ENCODE measurements around the gene HEG1. TPM values are rescaled to one million over a fixed set of nuclear protein-coding genes. Genes with fewer than 3 reads are reported as not detected.

The HEG1 gene
- total RNA-seq, 4 donors from 2014 or later: 9.8 to 27.1 (median 17.6) TPM

GRCh38 chr3:125008766-125009165 lies 47.0 kb downstream of the HEG1 start:
- ATAC-seq (no peak), DNase-seq (no peak)
- no peak for TF ChIP-seq POLR2A (IDR thresholded peaks at IDR 0.05)
- TF ChIP-seq CTCF (IDR thresholded peaks at IDR 0.05 in 4 of 5, conservative IDR thresholded peaks at IDR 0.05 in 1 of 5): no peak
- H3K36me3 ChIP-seq: peaks cover 0 to 39% of the 10 kb centered on the region in 2 donors
- peaks cover 9 to 13% of the 10 kb centered on the region in 2 donors for H3K4me1 ChIP-seq
- in situ Hi-C loops (cut with MboI; ENCODE audit: low sequenced_read_pairs in 4 of 4) (no loop called here), intact Hi-C loops (cut with DNase I; ENCODE audit: low total_unique reads) (no loop called here)
- H3K27me3 ChIP-seq: no peaks in the 10 kb centered on the region
- H3K4me3 ChIP-seq: no peak overlapping the region
- no peak overlapping the region for H3K27ac ChIP-seq
- no peaks in the 10 kb centered on the region for H3K9me3 ChIP-seq

- no peaks in the 10 kb centered on the region for H3K27me3 ChIP-seq
- in situ Hi-C loops (cut with MboI; ENCODE audit: low sequenced_read_pairs in 4 of 4) (no loop called here), intact Hi-C loops (cut with DNase I; ENCODE audit: low total_unique reads) (no loop called here)
- H3K9me3 ChIP-seq: no peaks in the 10 kb centered on the region
- H3K36me3 ChIP-seq: peaks cover 0 to 25% of the 10 kb centered on the region in 2 donors
- no peak overlapping the region for H3K4me3 ChIP-seq
- no peak for ATAC-seq
- H3K4me1 ChIP-seq: peaks cover 18 to 30% of the 10 kb centered on the region in 2 donors
- no peak for DNase-seq
- TF ChIP-seq POLR2A (IDR thresholded peaks at IDR 0.05) (no peak), CTCF (IDR thresholded peaks at IDR 0.05 in 4 of 5, conservative IDR thresholded peaks at IDR 0.05 in 1 of 5) (no peak)
- no peak overlapping the region for H3K27ac ChIP-seq
Measured at GRCh38 chr3:125006291-125006731, 49.5 kb downstream of the HEG1 start.

GRCh38 chr3:125005676-125006075 lies 50.1 kb downstream of the HEG1 start:
- in situ Hi-C loops (cut with MboI; ENCODE audit: low sequenced_read_pairs in 4 of 4) (no loop called here), intact Hi-C loops (cut with DNase I; ENCODE audit: low total_unique reads) (no loop called here)
- H3K36me3 ChIP-seq: peaks cover 0 to 25% of the 10 kb centered on the region in 2 donors
- peaks cover 18 to 36% of the 10 kb centered on the region in 2 donors for H3K4me1 ChIP-seq
- no peak overlapping the region for H3K27ac ChIP-seq
- H3K27me3 ChIP-seq: no peaks in the 10 kb centered on the region
- no peak overlapping the region for H3K4me3 ChIP-seq
- DNase-seq: no peak
- no peak for ATAC-seq
- H3K9me3 ChIP-seq: no peaks in the 10 kb centered on the region
- TF ChIP-seq CTCF (IDR thresholded peaks at IDR 0.05 in 4 of 5, conservative IDR thresholded peaks at IDR 0.05 in 1 of 5) (no peak), POLR2A (IDR thresholded peaks at IDR 0.05) (no peak)

- no peak overlapping the region for H3K4me3 ChIP-seq
- H3K9me3 ChIP-seq: no peaks in the 10 kb centered on the region
- DNase-seq (no peak), ATAC-seq (no peak)
- H3K36me3 ChIP-seq: peaks cover 0 to 21% of the 10 kb centered on the region in 2 donors
- intact Hi-C loops (cut with DNase I; ENCODE audit: low total_unique reads): no loop called here
- peaks cover 18 to 41% of the 10 kb centered on the region in 2 donors for H3K4me1 ChIP-seq
- H3K27ac ChIP-seq: no peak overlapping the region
- no peaks in the 10 kb centered on the region for H3K27me3 ChIP-seq
- no peak for TF ChIP-seq CTCF (IDR thresholded peaks at IDR 0.05 in 4 of 5, conservative IDR thresholded peaks at IDR 0.05 in 1 of 5)
- no peak for TF ChIP-seq POLR2A (IDR thresholded peaks at IDR 0.05)
- in situ Hi-C loops (cut with MboI; ENCODE audit: low sequenced_read_pairs in 4 of 4): no loop called here
Measured at GRCh38 chr3:125005222-125005621, 50.6 kb downstream of the HEG1 start.

All from gastrocnemius medialis (tissue), 4 donors.